Renal cortex interstitium (tissue), 15 donors: ENCODE data around the gene CAPNS1. TPM values are rescaled to one million over a fixed set of nuclear protein-coding genes. Genes with fewer than 3 reads are reported as not detected.

Experiments
- DNase-seq, 11 donors: peaks; one replicate each; pipeline ENCODE4 v3.0.0-alpha.2; 2013; ENCODE audit warnings: low read depth in 9 of 11, low spot score in 4 of 11; ENCODE audit errors: extremely low read depth in 1 of 11
- long read RNA-seq, 16 experiments: transcript quantifications; one replicate each; lab custom pipeline, GENCODE V29; 2026
- polyA plus RNA-seq, 3 donors: library from polyadenylated mRNA; unstranded; fragments of 120-200 nt; gene quantifications; one replicate each; pipeline ENCODE4 v1.2.1, GENCODE V29; 2013; ENCODE audit not compliant: insufficient read length in 3 of 3

CAPNS1 gene
- 100 to 1,000 TPM; 522 to 608 (median 545) TPM for polyA plus RNA-seq
- long read RNA-seq, donor 1, transcript CAPNS1-201 (11 exons, 1,918 nt), result major isoform, 30 of 129 reads
- long read RNA-seq, donor 1, partial matches to known transcripts, result 92 of 129 reads
- long read RNA-seq, donor 1, other reads (novel, unspliced or antisense), result 7 of 129 reads
- long read RNA-seq, donor 2, transcript CAPNS1-201 (11 exons, 1,918 nt), result major isoform, 35 of 205 reads
- long read RNA-seq, donor 2, partial matches to known transcripts, result 126 of 205 reads
- long read RNA-seq, donor 2, other reads (novel, unspliced or antisense), result 44 of 205 reads
- long read RNA-seq, donor 3, transcript CAPNS1-201 (11 exons, 1,918 nt), result major isoform, 83 of 302 reads
- long read RNA-seq, donor 3, partial matches to known transcripts, result 101 of 302 reads
- long read RNA-seq, donor 3, other reads (novel, unspliced or antisense), result 117 of 302 reads
- long read RNA-seq, donor 4, transcript CAPNS1-201 (11 exons, 1,918 nt), result major isoform, 45 of 101 reads
- long read RNA-seq, donor 4, partial matches to known transcripts, result 42 of 101 reads
- long read RNA-seq, donor 4, other reads (novel, unspliced or antisense), result 14 of 101 reads
- long read RNA-seq, donor 5, transcript CAPNS1-201 (11 exons, 1,918 nt), result major isoform, 93 of 255 reads
- long read RNA-seq, donor 5, partial matches to known transcripts, result 67 of 255 reads
- long read RNA-seq, donor 5, other reads (novel, unspliced or antisense), result 94 of 255 reads
- long read RNA-seq, donor 6, transcript CAPNS1-201 (11 exons, 1,918 nt), result major isoform, 47 of 107 reads
- long read RNA-seq, donor 6, partial matches to known transcripts, result 45 of 107 reads
- long read RNA-seq, donor 6, other reads (novel, unspliced or antisense), result 14 of 107 reads
- long read RNA-seq, donor 7, transcript CAPNS1-201 (11 exons, 1,918 nt), result major isoform, 43 of 235 reads
- long read RNA-seq, donor 7, partial matches to known transcripts, result 173 of 235 reads
- long read RNA-seq, donor 7, other reads (novel, unspliced or antisense), result 18 of 235 reads
- long read RNA-seq, donor 8, transcript CAPNS1-201 (11 exons, 1,918 nt), result major isoform, 89 of 306 reads
- long read RNA-seq, donor 8, partial matches to known transcripts, result 185 of 306 reads
- long read RNA-seq, donor 8, other reads (novel, unspliced or antisense), result 30 of 306 reads
- long read RNA-seq, donor 9, transcript CAPNS1-201 (11 exons, 1,918 nt), result major isoform, 62 of 107 reads
- long read RNA-seq, donor 9, partial matches to known transcripts, result 28 of 107 reads
- long read RNA-seq, donor 9, other reads (novel, unspliced or antisense), result 17 of 107 reads
- long read RNA-seq, donor 10, transcript CAPNS1-201 (11 exons, 1,918 nt), result major isoform, 37 of 148 reads
- long read RNA-seq, donor 10, partial matches to known transcripts, result 88 of 148 reads
- long read RNA-seq, donor 10, other reads (novel, unspliced or antisense), result 23 of 148 reads
- long read RNA-seq, donor 11, transcript CAPNS1-201 (11 exons, 1,918 nt), result major isoform, 51 of 82 reads
- long read RNA-seq, donor 11, partial matches to known transcripts, result 31 of 82 reads
- long read RNA-seq, donor 11, other reads (novel, unspliced or antisense), result 0 of 82 reads
- long read RNA-seq, donor 12, transcript CAPNS1-201 (11 exons, 1,918 nt), result major isoform, 23 of 158 reads
- long read RNA-seq, donor 12, partial matches to known transcripts, result 82 of 158 reads
- long read RNA-seq, donor 12, other reads (novel, unspliced or antisense), result 53 of 158 reads
- long read RNA-seq, donor 13, transcript CAPNS1-201 (11 exons, 1,918 nt), result major isoform, 78 of 311 reads
- long read RNA-seq, donor 13, partial matches to known transcripts, result 197 of 311 reads
- long read RNA-seq, donor 13, other reads (novel, unspliced or antisense), result 36 of 311 reads
- long read RNA-seq, donor 14, transcript CAPNS1-201 (11 exons, 1,918 nt), result major isoform, 42 of 185 reads
- long read RNA-seq, donor 14, partial matches to known transcripts, result 46 of 185 reads
- long read RNA-seq, donor 14, other reads (novel, unspliced or antisense), result 97 of 185 reads
- long read RNA-seq, donor 15, transcript CAPNS1-201 (11 exons, 1,918 nt), result major isoform, 30 of 61 reads
- long read RNA-seq, donor 15, partial matches to known transcripts, result 13 of 61 reads
- long read RNA-seq, donor 15, other reads (novel, unspliced or antisense), result 18 of 61 reads
- long read RNA-seq, donor 16, transcript CAPNS1-201 (11 exons, 1,918 nt), result major isoform, 134 of 436 reads
- long read RNA-seq, donor 16, partial matches to known transcripts, result 228 of 436 reads
- long read RNA-seq, donor 16, other reads (novel, unspliced or antisense), result 70 of 436 reads

DNA sequence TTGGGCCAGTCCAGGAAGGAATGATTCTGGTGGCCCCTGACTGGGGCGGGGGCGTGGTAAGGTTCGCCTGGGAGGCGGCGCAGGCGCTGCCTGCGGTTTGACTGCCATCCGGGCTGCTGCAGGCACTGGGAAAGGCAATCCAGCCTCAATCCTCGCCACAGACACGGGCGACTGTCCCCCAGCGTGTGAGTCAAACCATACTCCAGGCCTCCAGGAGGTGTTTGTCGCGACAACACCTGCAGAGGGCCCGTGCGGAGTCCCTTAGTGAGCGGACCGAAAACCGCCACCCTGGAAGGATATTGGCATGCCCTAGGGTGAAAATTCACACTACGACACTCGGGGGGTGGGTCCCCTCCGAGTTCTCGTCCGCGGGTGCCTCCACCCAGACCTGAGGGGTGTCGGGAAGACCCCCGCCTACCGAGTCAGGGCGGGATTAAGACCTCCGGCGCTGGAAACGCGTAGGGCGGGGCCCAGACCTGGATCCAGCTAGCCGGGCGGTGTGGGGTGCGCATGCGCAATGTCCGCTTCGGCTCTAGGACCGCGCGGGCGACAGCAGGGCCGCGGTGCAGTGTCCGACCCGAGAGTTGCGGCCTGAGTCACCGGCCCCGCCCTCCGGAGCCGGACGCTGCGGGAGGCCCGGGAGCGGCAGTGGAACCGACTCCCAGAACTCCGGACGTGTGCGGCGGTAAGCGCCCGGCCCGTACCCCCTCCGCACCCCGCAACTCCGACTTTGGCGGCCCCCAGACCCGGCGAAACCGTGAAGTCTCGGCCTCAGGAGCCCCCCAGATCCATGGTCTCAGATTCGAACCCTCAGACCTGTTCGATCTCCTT, at the start of gene CAPNS1:
Gene CAPNS1, plus strand, starts transcription at position 594 of the 831 bp plus-strand sequence. CDS start 946 bp downstream, outside the sequence.
- peak; percentile 92 to 99 (median 97) for DNase-seq

- no peak for DNase-seq
Observed at GRCh38 chr19:36090910-36091695, 48.8 kb upstream of the CAPNS1 start.

DNA sequence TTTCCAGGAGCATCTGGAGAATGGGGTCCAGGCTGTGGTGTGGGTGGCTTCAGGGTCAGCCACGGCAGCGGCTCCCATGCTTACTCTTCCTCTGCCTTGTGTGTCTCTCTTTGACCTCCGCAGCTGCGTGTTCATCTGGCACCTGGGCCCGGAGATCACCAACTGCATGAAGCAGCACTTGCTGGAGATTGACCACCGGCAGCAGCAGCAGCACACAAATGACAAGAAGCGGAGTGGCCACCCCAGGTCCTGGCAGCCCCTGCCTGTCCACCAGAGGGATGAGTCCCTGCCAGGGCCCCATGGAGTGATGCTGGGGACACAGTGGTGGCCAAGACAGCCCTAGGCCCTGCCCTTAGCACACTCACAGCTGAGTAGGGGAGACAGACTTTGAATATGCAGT, 47.3 kb upstream of the CAPNS1 start:
- DNase-seq, result no peak

DNA sequence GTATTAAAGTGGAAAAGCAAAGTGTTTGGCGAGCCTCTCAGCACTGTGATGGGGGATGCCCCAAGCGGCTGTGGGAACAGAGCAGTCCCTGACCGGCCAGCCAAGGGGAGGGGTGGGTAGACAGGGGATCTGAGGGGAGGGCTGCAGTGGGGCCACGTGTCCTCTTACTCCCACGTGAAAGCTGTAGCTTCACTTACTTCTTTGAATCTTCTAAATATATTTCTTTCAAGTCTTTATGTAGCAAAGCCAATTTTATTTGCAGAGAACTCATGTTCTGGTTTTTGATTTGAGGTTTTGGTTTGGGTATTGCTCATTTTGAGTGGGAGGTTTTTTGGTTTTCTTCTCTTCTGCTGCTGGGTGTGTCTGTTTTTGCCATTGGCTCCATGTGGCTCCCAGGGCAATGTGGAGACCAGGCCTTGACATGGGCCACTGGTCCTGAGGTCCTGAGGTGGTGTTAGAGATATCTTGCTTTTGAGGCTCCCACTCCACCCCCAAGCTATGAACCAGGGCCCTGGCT, 46.7 kb upstream of the CAPNS1 start:
- no peak for DNase-seq

DNA sequence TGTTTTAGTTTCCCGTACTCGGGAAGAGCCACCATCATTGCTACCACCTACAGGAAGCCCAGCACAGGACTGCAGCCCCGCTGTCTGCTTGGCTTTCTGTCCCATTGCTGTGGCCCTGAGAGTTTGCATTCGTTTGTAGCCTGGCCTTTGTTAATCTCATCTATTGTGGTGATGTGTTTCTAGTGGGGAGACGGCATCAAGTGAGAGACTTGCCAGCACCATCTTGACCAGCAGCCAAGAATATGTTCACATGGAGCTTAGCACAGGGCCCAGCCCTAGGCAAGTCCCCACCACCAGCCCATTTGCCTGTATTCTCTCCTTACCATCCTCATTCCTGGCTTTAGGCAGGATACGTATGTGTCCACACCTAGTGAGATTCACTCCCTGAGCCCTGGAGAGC, 46.2 kb upstream of the CAPNS1 start:
- no peak for DNase-seq

DNA sequence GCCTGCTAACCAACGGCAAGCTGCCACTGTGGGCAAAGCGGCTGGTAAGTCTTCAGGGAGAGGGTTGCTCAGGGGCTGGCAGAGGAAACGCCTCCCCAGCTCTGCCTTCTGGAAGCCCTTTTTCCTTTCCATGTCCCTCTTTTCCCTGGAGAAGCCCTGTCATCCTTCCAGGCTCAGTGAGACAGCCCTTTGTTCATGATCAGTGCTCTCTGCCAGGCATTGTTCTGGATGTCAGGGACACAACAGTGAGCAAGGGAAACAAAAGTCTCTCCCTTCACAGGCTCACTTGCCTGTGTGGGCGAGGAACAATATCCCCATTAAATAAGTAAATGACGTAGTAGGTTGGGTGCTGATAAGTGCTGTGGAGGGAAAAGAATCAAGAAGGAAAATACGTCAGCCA, 42.8 kb upstream of the CAPNS1 start:
- DNase-seq, result no peak

DNA sequence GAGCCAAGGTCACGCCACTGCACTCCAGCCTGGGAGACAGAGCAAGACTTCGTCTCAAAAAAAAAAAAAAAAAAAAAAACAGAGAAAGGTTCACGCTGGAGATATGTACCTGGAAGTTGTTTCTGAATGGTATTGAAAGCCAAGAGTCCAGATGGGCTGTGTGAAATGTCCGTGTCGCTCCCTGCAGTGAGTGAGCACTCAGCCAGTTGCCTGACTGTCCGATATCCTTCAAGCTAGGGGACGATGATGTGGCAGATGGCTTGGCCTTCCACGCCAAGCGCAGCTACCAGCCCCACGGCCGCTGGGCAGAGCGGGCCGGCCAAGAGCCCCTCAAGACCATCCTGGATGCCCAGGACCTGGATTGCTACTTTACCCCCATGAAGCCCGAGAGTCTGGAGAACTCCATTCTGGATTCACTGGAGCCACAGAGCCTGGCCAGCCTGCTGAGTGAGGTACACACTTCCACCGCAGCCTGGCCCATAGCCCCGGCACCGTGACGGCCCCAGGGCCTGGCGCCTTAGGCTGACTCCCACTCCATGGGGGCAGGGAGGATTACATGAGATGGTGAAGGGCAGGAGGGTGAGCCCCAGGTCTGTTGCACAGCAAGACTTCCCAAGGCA, 40.6 kb upstream of the CAPNS1 start:
- DNase-seq, result no peak

- DNase-seq, result no peak
Observed at GRCh38 chr19:36100476-36100875, 39.4 kb upstream of the CAPNS1 start.

- DNase-seq, result no peak
Observed at GRCh38 chr19:36101550-36102327, 38.1 kb upstream of the CAPNS1 start.

DNA sequence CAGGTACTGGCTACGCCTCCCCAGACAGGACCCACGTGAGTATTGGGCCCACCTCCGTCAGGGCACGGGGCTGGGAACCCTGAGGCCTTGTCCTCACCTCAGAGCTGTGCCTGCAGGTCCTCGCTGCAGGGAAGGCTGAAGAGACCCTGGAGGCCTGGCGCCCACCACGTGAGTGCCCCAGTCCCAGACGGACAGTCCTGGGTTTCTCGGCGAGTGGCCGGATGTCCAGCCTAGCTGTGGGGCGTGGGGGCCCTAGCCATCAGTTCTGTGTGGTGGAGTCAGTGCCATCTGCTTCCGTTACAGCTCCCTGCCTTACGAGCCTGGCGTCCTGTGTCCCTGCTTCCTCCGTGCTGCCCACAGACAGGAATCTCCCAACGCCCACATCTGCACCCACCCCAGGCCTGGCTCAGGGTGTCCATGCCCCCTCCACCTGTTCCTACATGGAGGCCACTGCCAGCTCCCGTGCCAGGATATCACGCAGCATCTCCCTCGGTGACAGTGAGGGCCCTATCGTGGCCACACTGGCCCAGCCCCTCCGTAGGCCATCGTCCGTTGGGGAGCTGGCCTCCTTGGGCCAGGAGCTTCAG, 36.7 kb upstream of the CAPNS1 start:
- no peak for DNase-seq

- no peak for DNase-seq
Observed at GRCh38 chr19:36103842-36104552, 35.9 kb upstream of the CAPNS1 start.

- no peak for DNase-seq
Observed at GRCh38 chr19:36106441-36106840, 33.4 kb upstream of the CAPNS1 start.

DNA sequence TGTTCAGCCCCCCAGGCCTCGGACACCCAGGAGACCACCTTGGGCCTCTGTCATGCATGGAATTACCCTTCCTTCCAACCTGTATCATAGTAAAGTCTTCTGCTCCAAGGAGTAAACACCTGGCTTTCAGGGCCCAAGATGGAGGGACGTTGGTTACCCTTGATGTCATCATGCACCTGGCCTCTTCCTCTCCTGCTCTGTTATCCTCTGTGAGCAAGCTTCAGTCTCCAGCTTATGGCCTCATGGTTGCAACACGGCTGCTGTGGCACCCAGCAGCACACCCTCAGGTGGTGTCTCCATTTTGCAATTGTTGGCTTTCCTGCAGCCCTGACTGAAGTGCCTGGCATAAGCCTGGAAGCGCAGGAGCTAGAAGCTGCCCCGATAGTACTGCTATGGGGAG, 32.9 kb upstream of the CAPNS1 start:
- no peak for DNase-seq
